Activated T-cell treated with anti-CD3 and anti-CD28 coated beads for 1 hour (primary cell): ENCODE data around the gene OPCML.

Experiments used
- DNase-seq: peaks from one replicate; pipeline ENCODE4 v3.0.0-alpha.2; 2020; ENCODE audit warnings: low read depth

Gene OPCML

GRCh38 chr11:132941024-132941646 is 591.2 kb downstream of the OPCML start:
- no peak for DNase-seq

- DNase-seq: no peak
These were observed 595.3 kb downstream of the OPCML start for GRCh38 chr11:132937016-132937415.

- no peak for DNase-seq
These were observed 596.9 kb downstream of the OPCML start for GRCh38 chr11:132935383-132935782.

GRCh38 chr11:132933703-132934102 is 598.6 kb downstream of the OPCML start:
- DNase-seq: no peak

GRCh38 chr11:132925825-132926469 is 606.4 kb downstream of the OPCML start:
- DNase-seq: no peak

- DNase-seq: no peak
These were observed 610.7 kb downstream of the OPCML start for GRCh38 chr11:132921597-132921996.

GRCh38 chr11:132920451-132921096 is 611.7 kb downstream of the OPCML start:
- DNase-seq: no peak

- DNase-seq: no peak
These were observed 617.7 kb downstream of the OPCML start for GRCh38 chr11:132914600-132914999.

GRCh38 chr11:132913886-132914285 is 618.4 kb downstream of the OPCML start:
- DNase-seq: no peak

- no peak for DNase-seq
These were observed 619.0 kb downstream of the OPCML start for GRCh38 chr11:132913295-132913694.

- DNase-seq: no peak
These were observed 621.1 kb downstream of the OPCML start for GRCh38 chr11:132911186-132911585.

GRCh38 chr11:132910011-132910760 is 622.1 kb downstream of the OPCML start:
- no peak for DNase-seq

GRCh38 chr11:132909021-132909606 is 623.2 kb downstream of the OPCML start:
- DNase-seq: no peak

- no peak for DNase-seq
These were observed 623.9 kb downstream of the OPCML start for GRCh38 chr11:132908414-132908810.

GRCh38 chr11:132907651-132908413 is 624.5 kb downstream of the OPCML start:
- DNase-seq: no peak

- no peak for DNase-seq
These were observed 627.7 kb downstream of the OPCML start for GRCh38 chr11:132904607-132905006.

GRCh38 chr11:132904091-132904490 is 628.2 kb downstream of the OPCML start:
- DNase-seq: no peak

- DNase-seq: no peak
These were observed 630.4 kb downstream of the OPCML start for GRCh38 chr11:132901638-132902471.

GRCh38 chr11:132898676-132899075 is 633.6 kb downstream of the OPCML start:
- no peak for DNase-seq

- no peak for DNase-seq
These were observed 634.3 kb downstream of the OPCML start for GRCh38 chr11:132898021-132898420.

GRCh38 chr11:132895340-132895739 is 637.0 kb downstream of the OPCML start:
- DNase-seq: no peak
